H9 (cell line): Measurements from ENCODE around the gene MX2. TPM values are rescaled to one million over a fixed set of nuclear protein-coding genes. Genes with fewer than 3 reads are reported as not detected.

Source experiments
- DNase-seq: peaks from one replicate; pipeline ENCODE4 v3.0.0-alpha.2; 2017
- H2AFZ ChIP-seq: one replicate; pipeline ENCODE4 v1.6.1; 2013; ENCODE audit warnings: mild to moderate bottlenecking, low read length, control low read depth, moderate library complexity
- H2AK5ac ChIP-seq: 2 replicates; pipeline ENCODE4 v1.6.1; 2013; ENCODE audit warnings: low read length, control low read depth, mixed read lengths; ENCODE audit not compliant: insufficient read length
- H2BK120ac ChIP-seq: one replicate; pipeline ENCODE4 v1.6.1; 2013; ENCODE audit warnings: low read depth, mild to moderate bottlenecking, low read length, control low read depth, inconsistent platforms; ENCODE audit not compliant: poor library complexity, severe bottlenecking
- H2BK12ac ChIP-seq: 2 replicates; pipeline ENCODE4 v1.6.1; 2013; ENCODE audit warnings: low read length, control low read depth, mixed read lengths, low read depth; ENCODE audit not compliant: insufficient read length
- H2BK15ac ChIP-seq: 2 replicates; pipeline ENCODE4 v1.6.1; 2013; ENCODE audit warnings: low read depth, low read length, control low read depth
- H2BK20ac ChIP-seq: one replicate; pipeline ENCODE4 v1.6.1; 2013; ENCODE audit warnings: low read depth, mild to moderate bottlenecking, low read length, control low read depth, inconsistent platforms; ENCODE audit not compliant: poor library complexity, severe bottlenecking
- H2BK5ac ChIP-seq: 2 replicates; pipeline ENCODE4 v1.6.1; 2013; ENCODE audit warnings: low read length, control low read depth, mixed read lengths; ENCODE audit not compliant: insufficient read length
- H3K14ac ChIP-seq: 2 replicates; pipeline ENCODE4 v1.6.1; 2013; ENCODE audit warnings: low read length, control low read depth; ENCODE audit not compliant: insufficient read depth
- H3K18ac ChIP-seq: 2 replicates; pipeline ENCODE4 v1.6.1; 2013; ENCODE audit warnings: low read depth, mild to moderate bottlenecking, mixed read lengths, low read length, control low read depth; ENCODE audit not compliant: insufficient read length
- H3K23ac ChIP-seq: 2 replicates; pipeline ENCODE4 v1.6.1; 2013; ENCODE audit warnings: low read length, control low read depth, mixed read lengths, low read depth; ENCODE audit not compliant: insufficient read length
- H3K23me2 ChIP-seq: 2 replicates; pipeline ENCODE4 v1.6.1; 2013; ENCODE audit warnings: low read depth, mild to moderate bottlenecking, mixed read lengths, low read length, control low read depth; ENCODE audit not compliant: insufficient read length, poor library complexity, severe bottlenecking
- H3K27ac ChIP-seq: 2 replicates; pipeline ENCODE4 v1.5.1; 2013; ENCODE audit warnings: low read length, control low read depth, mixed read lengths, low read depth; ENCODE audit not compliant: insufficient read length
- H3K27me3 ChIP-seq: 2 replicates; pipeline ENCODE4 v1.6.1; 2013; ENCODE audit warnings: low read length, control low read depth, inconsistent platforms; ENCODE audit not compliant: insufficient read depth
- H3K4ac ChIP-seq: 2 replicates; pipeline ENCODE4 v1.6.1; 2013; ENCODE audit warnings: low read depth, mild to moderate bottlenecking, control low read depth, inconsistent platforms, low read length, moderate library complexity
- H3K4me1 ChIP-seq: 2 replicates; pipeline ENCODE4 v1.6.1; 2013; ENCODE audit warnings: low read length, control low read depth, inconsistent platforms; ENCODE audit not compliant: insufficient read depth
- H3K4me2 ChIP-seq: 2 replicates; pipeline ENCODE4 v1.6.1; 2013; ENCODE audit warnings: low read length, control low read depth, mixed read lengths; ENCODE audit not compliant: insufficient read length, insufficient read depth
- H3K56ac ChIP-seq: 2 replicates; pipeline ENCODE4 v1.6.1; 2013; ENCODE audit warnings: low read depth, mild to moderate bottlenecking, mixed read lengths, low read length, control low read depth; ENCODE audit not compliant: insufficient read length
- H3K79me1 ChIP-seq: 2 replicates; pipeline ENCODE4 v1.6.1; 2013; ENCODE audit warnings: low read depth, mild to moderate bottlenecking, moderate library complexity, low read length, control low read depth, inconsistent platforms; ENCODE audit not compliant: insufficient read depth, poor library complexity, severe bottlenecking
- H3K79me2 ChIP-seq: 2 replicates; pipeline ENCODE4 v1.6.1; 2013; ENCODE audit warnings: low read length, control low read depth, inconsistent platforms; ENCODE audit not compliant: insufficient read depth
- H3K9ac ChIP-seq: 2 replicates; pipeline ENCODE4 v1.6.1; 2013; ENCODE audit warnings: low read length, control low read depth, mixed read lengths; ENCODE audit not compliant: insufficient read length; ENCODE audit errors: extremely low read depth
- H3K9me3 ChIP-seq: one replicate; pipeline ENCODE4 v1.6.1; 2013; ENCODE audit warnings: low read depth, low read length, inconsistent platforms; ENCODE audit not compliant: control insufficient read depth
- H3T11ph ChIP-seq: one replicate; pipeline ENCODE4 v1.6.1; 2013; ENCODE audit warnings: mild to moderate bottlenecking, low read length, control low read depth, inconsistent platforms
- H4K20me1 ChIP-seq: one replicate; pipeline ENCODE4 v1.6.1; 2013; ENCODE audit not compliant: control insufficient read depth, insufficient read length, insufficient read depth
- H4K5ac ChIP-seq: 2 replicates; pipeline ENCODE4 v1.6.1; 2013; ENCODE audit warnings: low read depth, mild to moderate bottlenecking, mixed read lengths, low read length, control low read depth; ENCODE audit not compliant: insufficient read length
- H4K8ac ChIP-seq: replicated peaks from 2 replicates; pipeline ENCODE4 v1.6.1; 2013; ENCODE audit warnings: low read length, control low read depth, mixed read lengths, low read depth; ENCODE audit not compliant: insufficient read length
- H4K91ac ChIP-seq: 2 replicates; pipeline ENCODE4 v1.6.1; 2013; ENCODE audit warnings: low read depth, mild to moderate bottlenecking, moderate library complexity, mixed read lengths, low read length, control low read depth; ENCODE audit not compliant: insufficient read length
- H3K27ac Mint-ChIP-seq, 3 experiments: 2 replicates in 2 of 3; 3 replicates in 1 of 3; pipeline ENCODE4 v1.8.0; 2020 to 2021; ENCODE audit warnings: mixed read lengths in 3 of 3, mild to moderate bottlenecking in 1 of 3, moderate library complexity in 1 of 3
- H3K27me3 Mint-ChIP-seq: 2 replicates; pipeline ENCODE4 v1.8.0; 2021; ENCODE audit warnings: low read depth, mild to moderate bottlenecking, moderate library complexity, mixed read lengths
- H3K36me3 Mint-ChIP-seq, 3 experiments: 2 replicates in 2 of 3; 3 replicates in 1 of 3; pipeline ENCODE4 v1.8.0; 2020 to 2021; ENCODE audit warnings: low read depth in 3 of 3, mixed read lengths in 3 of 3; ENCODE audit not compliant: insufficient read depth in 1 of 3
- H3K4me1 Mint-ChIP-seq, 2 experiments: 2 replicates each; pipeline ENCODE4 v1.8.0; 2020; ENCODE audit warnings: mixed read lengths in 2 of 2
- H3K4me3 Mint-ChIP-seq, 2 experiments: 2 replicates in 1 of 2; 3 replicates in 1 of 2; pipeline ENCODE4 v1.8.0; 2020 to 2021; ENCODE audit warnings: mild to moderate bottlenecking in 2 of 2, mixed read lengths in 2 of 2, moderate library complexity in 1 of 2
- H3K9me3 Mint-ChIP-seq, 2 experiments: 2 replicates in 1 of 2; 3 replicates in 1 of 2; pipeline ENCODE4 v1.8.0; 2020; ENCODE audit warnings: mild to moderate bottlenecking in 2 of 2, mixed read lengths in 2 of 2, moderate library complexity in 1 of 2
- WGBS: extraction: QIAGEN DNeasy Blood & Tissue Kit; methylation state at CpG from one replicate; pipeline ENCODE4 v1.1.7; 2013; ENCODE audit warnings: missing lambda C conversion rate, low lambda C conversion rate, mixed read lengths; ENCODE audit not compliant: insufficient read length; ENCODE audit errors: extremely low coverage; 5-methylcytosine and 5-hydroxymethylcytosine counted together
- total RNA-seq: library from RNA; stranded (reverse); gene quantifications from 2 replicates; pipeline ENCODE4 v1.2.1, GENCODE V29; 2021
- TF ChIP-seq, protein P1 (sequence below): fragments of 200-600 bp; sonication (generic); conservative IDR thresholded peaks from 3 replicates; pipeline ENCODE4 v1.8.0; 2021; ENCODE audit warnings: antibody characterized with exemption, mild to moderate bottlenecking

The MX2 gene
- total RNA-seq, 1 experiment from 2014 or later = 1.8 TPM

DNA sequence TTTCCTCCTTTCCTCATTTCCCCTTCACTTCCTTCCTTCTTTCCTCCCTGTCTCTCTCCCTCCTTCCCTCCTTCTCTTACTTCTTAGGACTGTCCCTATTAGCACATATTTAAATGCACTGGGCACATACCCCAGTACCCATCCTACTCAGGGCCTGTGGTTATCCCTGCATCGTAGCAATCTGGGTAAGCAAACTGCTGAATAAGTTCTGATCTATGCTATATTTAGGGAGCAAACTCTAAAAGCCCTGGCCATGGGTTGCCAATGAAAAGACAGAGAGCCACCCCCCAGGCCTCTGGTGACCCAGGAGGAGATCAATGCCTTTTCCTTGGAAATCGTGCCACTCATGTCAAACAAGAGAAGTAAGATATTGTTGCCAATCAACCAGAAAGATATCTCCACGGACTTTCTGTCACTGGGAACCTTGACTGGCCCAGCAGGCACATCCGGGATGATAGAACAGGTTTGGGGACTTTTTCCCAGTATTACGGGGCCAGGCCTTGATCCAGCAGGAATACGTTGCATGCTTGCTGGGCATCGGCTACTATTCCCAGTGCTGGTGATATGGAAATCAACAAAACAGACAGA lies 39.8 kb upstream of the MX2 start:
- TF ChIP-seq, protein P1, sequence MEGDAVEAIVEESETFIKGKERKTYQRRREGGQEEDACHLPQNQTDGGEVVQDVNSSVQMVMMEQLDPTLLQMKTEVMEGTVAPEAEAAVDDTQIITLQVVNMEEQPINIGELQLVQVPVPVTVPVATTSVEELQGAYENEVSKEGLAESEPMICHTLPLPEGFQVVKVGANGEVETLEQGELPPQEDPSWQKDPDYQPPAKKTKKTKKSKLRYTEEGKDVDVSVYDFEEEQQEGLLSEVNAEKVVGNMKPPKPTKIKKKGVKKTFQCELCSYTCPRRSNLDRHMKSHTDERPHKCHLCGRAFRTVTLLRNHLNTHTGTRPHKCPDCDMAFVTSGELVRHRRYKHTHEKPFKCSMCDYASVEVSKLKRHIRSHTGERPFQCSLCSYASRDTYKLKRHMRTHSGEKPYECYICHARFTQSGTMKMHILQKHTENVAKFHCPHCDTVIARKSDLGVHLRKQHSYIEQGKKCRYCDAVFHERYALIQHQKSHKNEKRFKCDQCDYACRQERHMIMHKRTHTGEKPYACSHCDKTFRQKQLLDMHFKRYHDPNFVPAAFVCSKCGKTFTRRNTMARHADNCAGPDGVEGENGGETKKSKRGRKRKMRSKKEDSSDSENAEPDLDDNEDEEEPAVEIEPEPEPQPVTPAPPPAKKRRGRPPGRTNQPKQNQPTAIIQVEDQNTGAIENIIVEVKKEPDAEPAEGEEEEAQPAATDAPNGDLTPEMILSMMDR = no peak
- H3K56ac ChIP-seq = no peak overlapping the region
- H3K23me2 ChIP-seq = peaks cover 5% of the 10 kb centered on the region
- H3K4me3 Mint-ChIP-seq = no peak overlapping the region
- no peaks in the 10 kb centered on the region; a peak in 1 of 7 replicates for H3K36me3 Mint-ChIP-seq
- no peak overlapping the region for H2BK12ac ChIP-seq
- H3K23ac ChIP-seq = no peak overlapping the region
- H2BK15ac ChIP-seq = no peak overlapping the region
- no peak overlapping the region for H3K4ac ChIP-seq
- H3K4me1 Mint-ChIP-seq = peaks cover 10 to 17% of the 10 kb centered on the region in 2 experiments
- H3K79me2 ChIP-seq = no peaks in the 10 kb centered on the region
- no peak overlapping the region for H2BK120ac ChIP-seq
- H3K4me2 ChIP-seq = no peak overlapping the region
- no peak overlapping the region for H3K27ac ChIP-seq
- WGBS = no CpG with 5 or more reads among the region's 7 CpGs
- no peaks in the 10 kb centered on the region for H3K79me1 ChIP-seq
- H3K27me3 Mint-ChIP-seq = peaks cover 9% of the 10 kb centered on the region
- H2AK5ac ChIP-seq = no peak overlapping the region
- no peaks in the 10 kb centered on the region; the same call in 1 of the 2 replicates for H3K27me3 ChIP-seq
- no peak overlapping the region for H3K9ac ChIP-seq
- H3K18ac ChIP-seq = no peak overlapping the region
- no peaks in the 10 kb centered on the region for H4K20me1 ChIP-seq
- H3K27ac Mint-ChIP-seq = no peak overlapping the region
- H3K4me1 ChIP-seq = no peaks in the 10 kb centered on the region; the same call in 1 of the 2 replicates
- no peak overlapping the region for H4K5ac ChIP-seq
- H4K8ac ChIP-seq = no peak overlapping the region
- H4K91ac ChIP-seq = no peak overlapping the region
- no peak for DNase-seq
- H3K9me3 ChIP-seq = no peaks in the 10 kb centered on the region
- H2BK20ac ChIP-seq = no peak overlapping the region
- H3K14ac ChIP-seq = no peak overlapping the region
- H2BK5ac ChIP-seq = no peak overlapping the region
- H2AFZ ChIP-seq = no peak overlapping the region
- H3T11ph ChIP-seq = no peak overlapping the region
- no peaks in the 10 kb centered on the region for H3K9me3 Mint-ChIP-seq
